Astrocyte (in vitro differentiated cells and primary cell): ENCODE measurements around the gene CTTNBP2NL.

Source experiments
- CTCF ChIP-seq: IDR thresholded peaks from 2 replicates; pipeline ENCODE4 v1.5.1; 2011; ENCODE audit warnings: low read depth, mild to moderate bottlenecking, inconsistent platforms, low read length, moderate library complexity; ENCODE audit not compliant: insufficient read depth
- EZH2 ChIP-seq: IDR thresholded peaks from 2 replicates; pipeline ENCODE4 v1.6.1; 2012; ENCODE audit warnings: mild to moderate bottlenecking, low read length, inconsistent platforms; ENCODE audit not compliant: insufficient read depth

GRCh38 chr1:112458756-112459155, 62.7 kb downstream of the CTTNBP2NL start:
- TF ChIP-seq EZH2 = no peak
- no peak for TF ChIP-seq CTCF
